EH (cell line): ENCODE data around the gene SMC6.

Experiments used
- DNase-seq: peaks from one replicate; pipeline ENCODE4 v3.0.0-alpha.2; 2015; ENCODE audit warnings: low read depth

The SMC6 gene

DNA sequence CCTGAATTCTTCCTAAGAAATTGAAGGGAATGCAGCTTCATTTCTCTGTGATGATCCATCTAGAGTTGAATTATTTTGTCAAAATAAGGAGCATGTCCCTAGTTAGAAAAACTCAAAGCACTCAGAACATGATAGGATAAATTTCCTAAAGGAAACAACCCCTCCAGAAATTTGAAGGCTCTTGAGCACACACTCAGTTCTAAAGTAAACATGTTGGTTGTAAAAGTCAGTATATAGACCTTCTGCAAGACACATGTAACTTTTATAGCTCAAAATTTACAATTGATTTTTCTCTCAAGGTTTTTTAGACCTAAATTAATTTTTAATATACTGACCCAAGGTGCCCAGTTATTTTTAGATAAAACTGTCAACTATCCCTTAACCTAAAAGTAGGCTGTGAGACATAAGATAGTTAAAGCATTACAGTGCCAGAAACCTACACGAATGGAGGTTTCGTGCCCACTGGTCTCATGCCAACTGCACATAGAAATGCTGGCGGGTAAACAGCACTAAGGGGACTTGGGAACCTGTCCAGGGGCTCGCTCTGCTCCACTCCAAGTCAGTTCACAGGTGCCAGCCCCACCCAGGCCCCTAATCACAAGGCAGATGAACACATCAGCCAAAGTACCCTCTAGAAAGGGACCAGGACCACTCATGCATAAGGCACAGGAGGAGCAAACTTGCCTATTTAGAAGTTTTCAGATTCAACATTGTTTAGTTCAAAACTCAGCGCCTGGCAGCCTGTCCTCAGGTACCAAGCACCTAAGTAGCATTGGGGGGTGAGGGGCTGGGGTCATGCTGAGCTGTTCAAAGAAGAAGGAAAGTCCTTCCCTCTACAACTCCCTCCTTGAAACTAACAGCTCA, 106.5 kb downstream of the SMC6 start:
- no peak for DNase-seq

DNA sequence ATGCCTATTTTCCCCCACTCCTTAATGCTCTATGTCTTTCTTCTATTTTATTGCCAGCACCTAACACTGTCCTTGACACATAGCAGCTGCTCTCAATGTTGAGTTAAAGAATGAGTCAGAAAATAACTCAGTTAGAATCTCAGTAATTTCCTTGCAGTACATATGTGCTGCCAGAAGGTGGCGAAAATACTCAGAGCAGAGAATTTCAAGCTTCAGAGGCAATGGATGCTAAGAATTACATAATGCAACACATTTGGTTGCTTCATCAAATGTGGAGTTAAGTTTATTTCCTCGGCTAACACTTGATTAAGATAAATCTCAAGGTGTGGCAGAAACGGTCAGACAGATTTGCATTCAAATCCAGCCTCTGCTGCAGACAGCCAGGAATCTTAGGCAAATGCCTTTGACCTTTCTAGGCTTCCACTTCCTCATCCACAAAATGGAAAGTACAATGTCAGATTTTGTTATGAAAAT, 107.5 kb downstream of the SMC6 start:
- peak; percentile 85 for DNase-seq

DNA sequence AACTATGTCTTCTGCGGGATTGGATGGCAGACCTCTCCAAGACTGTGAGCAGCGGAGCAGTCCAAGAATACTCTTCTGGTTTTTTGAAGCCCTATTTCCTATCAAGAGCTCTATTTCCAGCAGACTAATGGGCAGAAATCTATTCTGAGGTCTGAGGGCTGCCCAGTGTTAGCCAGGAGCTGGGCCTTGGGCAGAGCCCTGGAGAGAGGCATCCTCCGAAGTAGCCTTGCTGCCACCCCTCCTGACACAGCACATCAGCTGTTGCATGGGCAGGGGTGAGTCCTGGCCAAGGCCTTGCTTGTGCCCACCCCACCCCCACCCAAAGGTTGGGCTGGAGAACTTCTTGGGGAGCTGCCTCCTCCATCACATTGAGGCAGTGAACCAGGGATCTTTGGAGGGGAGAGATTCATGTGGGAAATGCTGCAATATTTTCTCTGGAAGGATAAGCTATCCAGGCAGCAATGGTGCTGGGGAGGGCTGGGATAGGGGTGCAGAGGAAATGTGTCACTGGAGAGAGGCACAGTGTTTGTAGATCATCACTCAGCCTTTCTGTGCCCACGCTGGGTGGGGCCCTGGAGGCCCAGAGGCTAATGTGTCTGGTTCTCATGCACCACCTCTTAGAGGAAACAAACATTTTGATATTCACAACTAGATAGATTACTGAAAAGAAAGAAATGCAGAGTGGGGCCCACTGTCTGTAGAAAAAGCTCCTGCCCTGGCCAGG, 108.5 kb downstream of the SMC6 start:
- DNase-seq, result peak; percentile 43

DNA sequence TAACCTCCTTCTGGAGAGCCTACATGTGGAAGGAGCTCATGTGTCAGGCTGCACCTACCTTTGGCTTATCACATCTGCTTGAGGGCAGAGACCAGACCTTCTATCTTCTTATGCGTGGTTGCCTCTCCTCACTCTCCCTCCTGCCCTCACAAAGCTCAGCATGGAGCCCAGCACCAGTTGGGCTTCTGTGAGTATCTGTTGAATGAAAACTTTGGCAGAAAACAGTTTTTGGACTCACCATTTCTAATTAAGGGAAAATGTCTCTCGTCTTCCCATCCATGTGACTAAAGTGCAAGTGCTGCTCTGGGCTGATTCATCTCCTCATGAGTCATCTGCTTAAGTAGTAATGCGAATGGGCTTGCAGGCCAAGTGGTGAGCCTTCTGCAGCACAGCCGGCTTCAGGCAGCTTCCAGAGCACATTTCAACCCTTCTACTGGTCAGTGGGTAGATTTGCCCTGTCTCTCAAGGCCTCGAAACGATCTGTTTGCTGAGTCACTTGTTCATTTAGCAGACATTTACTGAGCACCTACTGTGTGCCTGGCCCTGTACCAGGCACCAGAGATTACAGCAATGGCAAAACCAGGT, 110.5 kb downstream of the SMC6 start:
- DNase-seq, result peak; percentile 96

DNA sequence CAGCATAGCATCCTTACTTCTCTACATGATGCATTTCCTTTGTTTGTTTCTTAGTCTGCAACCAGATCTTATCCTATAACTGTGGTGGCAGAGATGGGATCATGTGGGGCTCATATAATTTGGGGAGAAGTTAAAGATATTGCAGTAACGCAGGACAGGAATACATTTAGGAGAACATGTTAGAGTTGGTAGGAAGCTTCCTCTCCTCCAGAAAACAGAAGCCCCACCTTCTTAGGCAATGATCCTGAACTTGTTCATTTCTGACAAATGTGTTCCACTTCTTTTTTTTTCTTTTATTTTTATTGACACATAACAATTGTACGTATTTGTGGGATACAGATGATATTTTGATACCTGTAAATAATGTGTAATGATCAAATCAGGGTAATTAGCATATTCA, 113.2 kb downstream of the SMC6 start:
- DNase-seq, result no peak

DNA sequence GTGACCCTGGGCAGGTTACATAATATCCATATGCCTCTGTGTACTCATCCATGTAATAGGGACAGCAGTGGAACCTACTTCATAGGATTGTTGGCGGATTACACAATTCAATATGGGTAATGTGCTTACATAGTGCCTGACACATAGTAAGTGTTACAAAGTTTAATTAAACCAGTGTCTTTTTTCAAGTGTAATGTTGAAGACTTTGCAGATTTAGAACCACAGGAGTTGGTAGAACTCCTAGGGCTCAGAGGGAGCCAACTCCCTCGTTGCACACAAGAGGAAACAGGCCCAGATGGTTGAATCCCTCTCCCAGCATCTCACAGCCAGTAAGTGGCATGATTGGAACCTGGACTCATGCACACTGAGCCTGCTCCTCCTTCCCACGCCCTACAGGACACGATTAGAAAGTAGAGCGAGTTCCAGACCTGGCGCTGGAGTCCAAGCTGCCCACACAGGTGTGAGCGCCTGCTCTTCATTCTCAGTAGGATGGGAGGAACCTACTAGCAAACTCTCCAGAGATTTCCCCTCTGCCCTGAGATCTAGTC, 115.3 kb downstream of the SMC6 start:
- no peak for DNase-seq

DNA sequence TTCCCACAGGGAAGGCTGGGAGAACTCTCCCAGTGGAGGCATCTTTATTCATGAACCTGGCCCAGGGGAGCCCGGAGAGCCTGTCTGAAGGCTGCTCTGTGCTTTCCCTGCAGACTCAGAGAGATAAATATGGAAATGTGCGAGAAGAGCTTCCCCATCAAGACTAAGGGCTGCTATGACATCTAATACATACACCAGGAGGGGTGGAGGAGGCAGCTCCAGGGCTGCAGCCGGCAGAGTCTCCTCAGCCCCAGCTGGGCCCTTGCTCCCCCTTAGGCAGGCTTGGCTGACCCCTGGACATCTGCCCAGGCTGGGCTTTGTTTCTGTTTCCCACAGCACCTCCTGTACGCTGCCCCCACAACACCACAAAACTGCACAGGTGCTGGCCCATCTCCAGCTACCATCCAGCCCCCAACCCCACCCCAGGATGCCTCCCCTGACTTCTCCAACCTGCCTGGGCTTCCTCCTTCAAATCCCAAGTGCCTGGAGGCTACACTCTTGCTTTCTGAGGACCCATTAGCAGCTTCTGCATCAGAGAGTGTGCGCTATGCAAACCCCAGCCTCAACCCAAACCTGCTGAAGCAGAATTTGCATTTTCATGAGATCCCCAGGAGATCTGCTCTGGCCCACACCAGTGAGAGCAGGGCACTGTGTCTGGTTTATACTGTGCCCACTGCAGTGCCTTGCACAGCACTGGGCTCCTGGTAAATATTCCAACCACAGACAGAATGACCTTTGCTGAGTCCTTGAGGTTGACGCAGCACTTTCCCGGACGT, 116.3 kb downstream of the SMC6 start:
- no peak for DNase-seq

DNA sequence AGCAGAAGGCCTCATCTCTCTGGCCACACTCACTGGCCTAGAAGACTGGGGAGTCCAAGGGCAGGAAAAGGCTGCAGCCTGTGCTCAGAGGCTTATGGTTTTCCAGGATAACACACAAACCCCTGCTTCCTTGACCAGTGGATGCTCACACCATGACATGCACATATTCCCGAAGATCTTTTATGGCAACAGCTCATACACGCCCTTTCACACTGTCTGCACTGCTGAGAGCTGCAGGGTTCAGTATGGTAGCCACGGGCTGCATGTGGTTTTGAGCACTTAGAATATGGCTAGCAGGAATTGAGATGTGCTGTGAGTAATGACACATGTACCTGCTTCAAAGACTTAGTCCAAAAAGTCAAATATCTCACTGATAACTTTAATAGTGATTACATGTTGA, 117.4 kb downstream of the SMC6 start:
- DNase-seq, result no peak

DNA sequence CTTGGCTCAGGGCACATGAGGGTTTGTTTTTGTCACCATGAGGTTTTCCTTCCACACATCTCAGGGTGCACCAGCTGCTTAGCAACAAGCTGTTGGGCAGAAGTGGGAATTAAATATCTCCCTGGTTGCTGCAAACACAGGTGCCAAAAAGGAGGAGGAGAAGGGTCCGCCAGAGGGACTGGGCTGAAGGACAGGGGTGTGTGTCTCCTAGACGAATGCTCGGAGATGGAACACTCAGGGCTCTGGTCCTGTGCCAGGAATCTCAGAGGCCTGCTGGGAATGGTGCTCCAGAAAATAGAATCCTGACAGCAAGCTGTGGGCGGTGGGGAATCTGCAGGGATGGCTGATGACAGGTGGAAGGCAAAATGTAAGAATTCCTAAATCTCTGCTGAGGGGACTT, 118.6 kb downstream of the SMC6 start:
- no peak for DNase-seq

DNA sequence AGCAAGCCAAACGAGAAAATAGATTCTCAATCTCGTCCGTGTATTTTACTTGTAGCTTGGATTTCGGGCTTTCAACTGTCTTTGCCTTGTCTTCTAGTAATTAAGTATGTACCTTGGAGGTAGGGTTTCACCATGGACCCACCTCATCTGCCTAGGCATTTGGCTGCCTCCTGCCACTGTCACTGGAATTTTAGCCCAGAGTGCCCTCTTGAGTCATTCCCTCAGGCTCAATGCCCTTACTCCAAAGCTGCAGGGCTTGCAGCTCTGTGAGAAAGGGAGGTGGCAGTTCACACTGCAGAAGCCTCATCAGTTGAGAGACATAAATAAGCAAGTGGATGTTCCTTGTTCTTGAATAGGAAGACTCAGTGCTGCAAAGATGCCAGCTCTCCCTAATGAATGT, 123.5 kb downstream of the SMC6 start:
- no peak for DNase-seq

DNA sequence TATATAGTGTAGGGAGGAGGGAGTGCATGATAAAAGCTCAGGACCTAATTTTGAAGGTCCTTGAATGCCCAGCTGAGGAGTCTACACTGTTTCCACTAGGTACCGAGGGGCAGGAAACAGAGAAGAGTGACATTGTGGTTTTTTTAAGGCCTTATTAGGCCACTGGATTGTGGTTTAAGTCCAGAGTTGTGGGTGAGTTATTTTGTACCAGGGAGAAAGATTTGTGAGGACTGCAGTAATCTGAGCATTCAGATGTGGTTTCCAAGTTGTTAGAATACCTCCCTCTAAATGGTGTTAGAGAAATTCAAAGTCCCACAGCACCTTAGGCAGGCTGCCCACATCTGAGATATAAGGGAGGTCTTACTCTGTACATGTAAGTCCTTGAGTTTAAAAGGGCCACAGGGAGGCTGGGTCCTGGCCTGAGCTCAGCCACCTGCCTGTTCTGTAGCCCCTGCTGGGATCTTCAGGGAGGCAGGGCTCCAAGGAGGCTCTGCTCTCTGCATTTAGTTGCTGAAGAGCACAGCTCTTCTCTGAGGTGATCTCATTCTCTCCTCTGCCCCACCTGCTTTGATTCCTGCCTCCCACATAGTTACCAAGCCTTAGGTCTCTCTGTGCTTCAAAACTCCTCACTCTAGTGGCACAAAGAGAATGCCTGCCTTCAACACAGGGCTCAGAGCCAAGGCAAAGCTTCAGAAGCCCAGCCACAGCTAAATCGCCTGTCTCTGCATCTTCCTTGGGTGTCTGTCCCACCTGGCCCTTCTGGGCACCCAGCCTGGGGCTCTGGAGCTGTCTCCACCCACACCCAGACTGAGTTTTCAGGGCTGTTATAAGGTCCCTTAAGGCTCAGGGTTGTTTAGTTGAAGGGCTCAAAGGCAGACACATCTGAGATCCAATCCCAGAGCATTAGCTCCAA, 125.0 kb downstream of the SMC6 start:
- no peak for DNase-seq

DNA sequence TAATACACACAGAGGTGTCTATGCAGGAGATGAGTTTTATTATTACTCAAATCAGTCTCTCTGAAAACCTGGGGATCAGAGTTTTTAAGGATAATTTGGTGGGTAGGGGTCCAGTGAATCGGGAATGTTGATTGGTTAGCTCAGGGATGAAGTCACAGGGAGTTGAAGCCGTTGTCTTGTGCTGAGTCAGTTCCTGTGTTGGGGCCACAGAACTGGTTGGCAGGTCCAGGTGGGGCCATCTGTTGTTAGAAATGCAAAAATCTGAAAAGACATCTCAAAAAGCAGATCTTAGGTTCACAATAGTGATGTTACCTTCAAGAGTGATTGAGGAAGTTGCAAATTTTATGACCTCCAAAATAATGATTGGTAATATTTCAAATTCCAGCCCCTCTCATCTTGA, 126.2 kb downstream of the SMC6 start:
- DNase-seq, result no peak

DNA sequence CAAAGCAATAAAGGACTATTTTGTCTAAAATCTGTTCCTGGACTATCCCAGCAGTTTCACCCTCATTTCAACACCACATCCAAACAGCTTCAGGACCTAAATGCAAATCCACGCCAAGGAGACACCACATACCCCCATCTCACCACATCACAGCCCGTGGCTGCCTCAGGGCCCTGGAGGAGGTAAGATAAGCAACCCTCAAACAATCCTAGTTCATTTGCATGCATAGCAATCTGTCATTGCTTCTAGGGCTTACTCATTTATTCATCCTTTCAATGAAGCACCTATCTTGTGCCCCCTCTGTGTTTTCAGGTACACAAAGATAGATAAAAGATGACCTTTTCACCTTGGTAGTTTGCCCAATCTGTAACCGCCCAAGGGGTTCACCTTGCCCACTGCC, 126.6 kb downstream of the SMC6 start:
- no peak for DNase-seq

DNA sequence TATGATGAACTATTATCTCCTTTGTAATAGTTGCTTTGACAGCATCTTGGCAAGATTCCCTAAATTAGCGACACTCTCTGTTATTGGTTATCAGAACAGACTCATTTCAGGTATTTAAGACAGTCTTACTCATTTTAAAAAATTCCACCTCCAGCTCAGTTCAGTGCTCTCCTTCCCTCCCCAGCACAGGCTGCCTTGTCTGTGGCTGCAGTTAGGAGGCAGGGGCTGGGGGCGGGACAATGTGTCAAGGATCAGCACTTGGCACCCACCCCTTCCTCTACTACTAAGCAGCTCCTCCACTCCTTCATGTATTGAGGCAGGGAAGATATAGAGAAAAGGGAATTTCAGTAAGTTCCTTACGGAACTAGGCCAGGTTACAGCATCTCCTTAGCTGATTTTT, 128.2 kb downstream of the SMC6 start:
- no peak for DNase-seq

DNA sequence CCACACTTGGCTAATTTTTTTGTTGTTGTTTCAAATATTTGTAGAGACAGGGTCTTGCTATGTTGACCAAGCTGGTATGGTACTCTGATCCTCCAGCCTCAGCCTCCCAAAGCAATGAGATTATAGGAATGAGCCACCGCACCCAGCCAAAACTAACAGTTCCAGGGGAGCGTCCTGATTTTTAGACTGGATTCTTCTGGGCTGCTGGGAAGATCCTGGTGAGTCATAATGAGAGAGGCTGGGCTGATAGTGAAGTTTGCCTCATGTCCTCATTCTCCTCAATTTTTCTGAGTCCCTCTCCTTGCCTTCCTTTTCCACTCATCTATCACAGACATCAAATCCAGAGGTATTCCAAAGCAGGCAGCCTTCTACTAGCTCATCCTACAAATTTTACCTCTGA, 131.8 kb downstream of the SMC6 start:
- peak; percentile 82 for DNase-seq

DNA sequence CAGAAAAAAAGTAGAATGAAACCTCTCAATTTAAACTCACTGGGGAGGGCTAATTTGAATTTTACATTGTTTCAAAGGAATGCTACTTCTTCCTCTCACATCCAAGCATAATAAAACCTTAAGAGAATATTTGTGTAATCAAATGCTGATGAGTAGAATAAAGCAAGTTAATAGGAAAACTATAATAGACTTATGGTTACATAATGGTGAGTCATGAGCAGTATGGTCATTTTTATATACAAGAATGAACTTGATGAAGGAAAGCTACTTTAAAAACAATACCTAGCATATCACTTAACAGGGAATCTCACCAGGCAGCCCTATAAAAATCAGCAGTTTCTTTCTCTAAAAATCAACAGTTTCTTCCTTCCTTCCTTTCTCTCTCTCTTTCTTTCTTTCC, 132.8 kb downstream of the SMC6 start:
- DNase-seq, result peak; percentile 75

DNA sequence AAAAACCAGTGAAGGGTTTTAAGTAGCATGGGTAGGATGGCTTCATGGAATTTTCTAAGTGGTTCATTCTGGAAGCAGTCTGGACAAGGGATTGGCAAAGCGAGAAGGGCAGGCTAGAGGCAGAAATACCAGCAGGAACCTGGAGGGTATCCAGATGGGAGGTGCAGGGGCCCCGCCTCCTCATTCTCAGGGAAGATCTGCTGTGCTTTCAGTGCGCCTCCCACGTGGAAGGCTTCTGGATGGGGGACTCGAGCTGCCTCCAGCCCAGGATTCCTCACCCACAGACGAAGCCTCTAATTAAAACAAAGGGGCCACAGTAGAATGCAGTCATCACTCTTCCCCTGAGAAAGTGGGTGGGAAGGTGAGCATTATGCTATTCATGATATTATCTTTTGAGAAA, 133.3 kb downstream of the SMC6 start:
- peak; percentile 43 for DNase-seq

DNA sequence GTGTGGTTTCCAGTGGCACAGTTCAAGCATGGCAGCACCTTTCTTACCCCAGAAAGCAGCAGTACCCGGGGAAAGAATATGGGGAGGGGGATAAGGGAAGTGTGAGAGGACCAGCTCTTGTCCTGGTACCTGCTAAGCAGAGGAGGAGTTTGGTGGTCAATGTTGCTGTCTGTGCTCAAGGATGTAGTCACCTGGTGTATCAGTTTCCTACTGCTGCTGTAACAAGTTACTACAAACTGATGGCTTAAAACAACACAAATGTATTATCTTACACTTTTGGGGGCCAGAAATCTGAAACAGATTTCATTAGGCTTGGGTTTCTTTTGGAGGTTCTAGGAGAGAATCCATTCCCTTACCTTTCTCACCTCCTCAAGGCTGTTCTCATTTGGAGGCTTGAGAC, 135.7 kb downstream of the SMC6 start:
- no peak for DNase-seq

DNA sequence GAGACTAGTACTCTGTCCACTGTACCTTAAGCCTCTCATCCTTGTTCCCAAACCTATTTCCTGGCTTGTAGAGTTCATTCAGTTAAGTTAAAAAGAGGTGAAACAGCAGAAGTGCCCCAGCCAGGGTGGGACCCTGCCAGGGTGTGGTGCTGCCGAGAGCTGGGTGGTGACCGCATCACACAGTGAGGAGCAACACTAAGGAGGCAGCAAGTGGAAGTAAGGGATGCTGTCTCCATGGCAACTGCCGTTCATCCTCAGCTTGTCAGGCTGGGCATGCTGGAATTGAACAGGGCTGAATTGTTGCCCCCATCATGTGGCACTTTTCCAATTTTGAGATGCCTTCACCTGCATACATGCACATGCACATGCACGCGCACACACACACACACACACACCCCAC, 136.1 kb downstream of the SMC6 start:
- no peak for DNase-seq

DNA sequence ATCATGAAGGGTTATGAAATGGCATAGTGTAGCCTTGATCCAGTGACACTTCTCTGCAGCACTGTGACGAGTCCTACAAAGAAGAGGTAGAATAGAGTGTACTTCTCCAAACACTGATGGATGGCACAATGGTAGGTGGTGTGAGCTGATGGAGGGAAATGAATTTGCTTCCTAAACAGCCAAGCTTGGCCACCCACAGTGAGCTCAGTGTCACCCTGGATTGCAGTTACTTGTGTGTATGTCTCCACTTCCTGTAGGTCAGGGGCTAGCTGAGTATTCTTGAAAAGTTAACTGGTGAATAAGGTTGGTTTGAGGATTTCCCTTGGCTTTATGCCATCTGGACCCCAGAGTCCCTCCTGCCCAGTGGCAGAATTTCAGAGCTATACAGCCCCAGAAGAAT, 137.2 kb downstream of the SMC6 start:
- no peak for DNase-seq
